G401.6 (cell line): ENCODE data around the gene ELOVL7.
"Not testable (repeated sequence)": the region's sequence is repeated elsewhere in the genome, so short reads cannot be mapped to it uniquely, and the experiment has no call there.

Experiments used
- FAIRE-seq: peaks from 2 replicates; lab custom pipeline; 2012; peaks lifted over from hg19 to GRCh38; lab: Jason Lieb, UNC

ELOVL7 gene

GRCh38 chr5:60829490-60830266, 14.4 kb downstream of the ELOVL7 start:
- no peak for FAIRE-seq

GRCh38 chr5:60827201-60827600, 16.9 kb downstream of the ELOVL7 start:
- peak; percentile 40 for FAIRE-seq

- no peak for FAIRE-seq
These were observed 17.4 kb downstream of the ELOVL7 start for GRCh38 chr5:60826653-60827052.

- no peak for FAIRE-seq
These were observed 20.5 kb downstream of the ELOVL7 start for GRCh38 chr5:60823574-60823973.

GRCh38 chr5:60822285-60822556, 21.8 kb downstream of the ELOVL7 start:
- no peak for FAIRE-seq

GRCh38 chr5:60821488-60822284, 22.4 kb downstream of the ELOVL7 start:
- no peak for FAIRE-seq

GRCh38 chr5:60820593-60821487, 23.2 kb downstream of the ELOVL7 start:
- no peak for FAIRE-seq

GRCh38 chr5:60816138-60816537, 27.9 kb downstream of the ELOVL7 start:
- FAIRE-seq: not testable (repeated sequence)

- FAIRE-seq: no peak
These were observed 29.6 kb downstream of the ELOVL7 start for GRCh38 chr5:60814498-60814897.

GRCh38 chr5:60812426-60812825, 31.6 kb downstream of the ELOVL7 start:
- no peak for FAIRE-seq

- FAIRE-seq: no peak
These were observed 33.0 kb downstream of the ELOVL7 start for GRCh38 chr5:60811105-60811504.

- FAIRE-seq: peak; percentile 97
These were observed 33.5 kb downstream of the ELOVL7 start for GRCh38 chr5:60810438-60811085.

GRCh38 chr5:60809891-60810425, 34.1 kb downstream of the ELOVL7 start:
- FAIRE-seq: peak; percentile 21

- no peak for FAIRE-seq
These were observed 37.4 kb downstream of the ELOVL7 start for GRCh38 chr5:60806591-60807243.

- FAIRE-seq: no peak
These were observed 38.6 kb downstream of the ELOVL7 start for GRCh38 chr5:60805463-60805862.

- FAIRE-seq: no peak
These were observed 40.4 kb downstream of the ELOVL7 start for GRCh38 chr5:60803712-60804111.

- no peak for FAIRE-seq
These were observed 41.1 kb downstream of the ELOVL7 start for GRCh38 chr5:60802986-60803385.

GRCh38 chr5:60802226-60802625, 41.8 kb downstream of the ELOVL7 start:
- no peak for FAIRE-seq

GRCh38 chr5:60797482-60798153, 46.5 kb downstream of the ELOVL7 start:
- no peak for FAIRE-seq

GRCh38 chr5:60795424-60795950, 48.6 kb downstream of the ELOVL7 start:
- not testable (repeated sequence) for FAIRE-seq

GRCh38 chr5:60794691-60795090, 49.4 kb downstream of the ELOVL7 start:
- FAIRE-seq: no peak
